Germinal center (tissue), 1 donor: ENCODE results near the gene KRTAP5-8.
"Not testable (repeated sequence)": the region's sequence is repeated elsewhere in the genome, so short reads cannot be mapped to it uniquely, and the experiment has no call there.

ENCODE experiments used
- DNase-seq: peaks from one replicate; pipeline ENCODE4 v3.0.0; 2012; ENCODE audit warnings: mixed read lengths, low spot score

KRTAP5-8 gene, protein sequence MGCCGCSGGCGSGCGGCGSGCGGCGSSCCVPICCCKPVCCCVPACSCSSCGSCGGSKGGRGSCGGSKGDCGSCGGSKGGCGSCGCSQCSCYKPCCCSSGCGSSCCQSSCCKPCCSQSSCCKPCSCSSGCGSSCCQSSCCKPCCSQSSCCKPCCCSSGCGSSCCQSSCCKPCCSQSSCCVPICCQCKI

DNA sequence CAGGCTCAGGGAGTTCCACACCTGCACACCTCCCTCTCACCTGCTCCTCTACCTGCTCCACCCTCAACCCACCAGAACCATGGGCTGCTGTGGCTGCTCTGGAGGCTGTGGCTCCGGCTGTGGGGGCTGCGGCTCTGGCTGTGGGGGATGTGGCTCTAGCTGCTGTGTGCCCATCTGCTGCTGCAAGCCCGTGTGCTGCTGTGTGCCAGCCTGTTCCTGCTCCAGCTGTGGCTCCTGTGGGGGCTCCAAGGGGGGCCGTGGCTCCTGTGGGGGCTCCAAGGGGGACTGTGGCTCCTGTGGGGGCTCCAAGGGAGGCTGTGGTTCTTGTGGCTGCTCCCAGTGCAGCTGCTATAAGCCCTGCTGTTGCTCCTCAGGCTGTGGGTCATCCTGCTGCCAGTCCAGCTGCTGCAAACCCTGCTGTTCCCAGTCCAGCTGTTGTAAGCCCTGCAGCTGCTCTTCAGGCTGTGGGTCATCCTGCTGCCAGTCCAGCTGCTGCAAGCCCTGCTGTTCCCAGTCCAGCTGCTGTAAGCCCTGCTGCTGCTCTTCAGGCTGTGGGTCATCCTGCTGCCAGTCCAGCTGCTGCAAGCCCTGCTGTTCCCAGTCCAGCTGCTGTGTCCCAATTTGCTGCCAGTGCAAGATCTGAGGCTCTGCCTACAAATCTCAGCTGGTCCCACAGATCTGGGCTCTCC is at the start of gene KRTAP5-8:
Gene KRTAP5-8, plus strand, starts transcription at position 49 of the 689 bp plus-strand sequence. Its CDS starts 31 bp downstream, at position 80.
- not testable (repeated sequence) for DNase-seq

DNA sequence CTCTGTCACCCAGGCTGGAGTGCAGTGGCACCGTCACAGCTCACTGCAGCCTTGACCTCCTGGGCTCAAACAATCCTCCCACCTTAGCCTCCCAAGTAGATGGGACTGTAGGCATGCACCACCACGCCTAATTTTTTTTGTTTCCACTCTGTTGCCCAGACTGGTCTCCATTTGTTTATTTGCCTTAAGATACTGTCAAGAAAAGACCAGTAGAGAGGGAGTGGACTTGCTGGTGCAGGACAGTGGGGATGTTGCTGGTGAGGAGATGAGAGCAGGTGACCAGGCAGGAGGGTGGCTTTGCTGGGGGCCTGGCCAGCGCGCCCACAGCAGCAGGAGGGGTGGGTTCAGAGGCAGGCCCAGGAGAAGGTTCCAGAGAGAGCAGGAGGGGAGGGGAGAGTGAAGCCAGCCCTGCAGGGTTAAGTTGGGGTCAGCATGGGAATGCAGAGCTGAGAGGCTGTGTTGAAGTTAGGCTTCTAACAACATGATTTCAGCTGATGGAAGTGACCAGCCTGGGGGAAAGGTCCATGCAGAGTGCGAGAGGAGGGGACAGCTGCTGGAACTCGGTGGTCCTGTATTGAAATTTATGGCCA is 49.0 kb upstream of the KRTAP5-8 start:
- no peak for DNase-seq

DNA sequence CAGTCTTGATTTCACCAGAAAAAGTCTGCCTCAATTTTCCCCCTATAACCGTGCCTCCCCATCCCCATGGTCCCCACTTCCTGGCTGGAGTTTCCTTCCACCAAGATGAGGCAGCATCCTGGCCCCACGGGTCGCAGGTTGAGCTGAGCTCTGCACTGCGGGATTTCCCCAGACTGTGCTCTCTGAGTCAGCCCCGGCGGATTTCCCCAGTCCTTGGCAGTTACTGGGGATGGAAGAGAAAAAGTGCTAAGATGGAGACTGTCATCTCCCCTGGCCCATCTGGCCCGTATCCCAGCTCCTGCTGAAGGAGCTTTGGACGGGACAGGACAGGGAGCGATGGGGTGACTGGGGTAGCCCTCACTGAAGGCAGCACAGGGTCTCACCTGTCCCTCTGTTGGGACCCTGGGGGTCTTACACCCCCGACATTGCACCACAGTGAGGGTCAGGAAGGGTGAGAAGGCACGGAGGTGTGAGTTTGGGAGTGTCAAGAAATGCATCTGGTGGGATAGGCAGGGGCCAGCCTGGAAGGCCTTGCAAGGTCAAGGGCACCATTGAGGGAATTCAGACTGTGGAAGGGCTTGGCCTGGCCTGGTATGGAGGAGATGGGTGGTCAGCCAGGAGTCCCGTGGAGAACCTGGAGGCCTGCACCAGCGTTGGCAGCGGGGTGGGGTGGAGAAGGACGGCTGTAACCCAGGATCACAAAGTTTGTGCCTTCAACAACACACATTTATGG is 48.3 kb upstream of the KRTAP5-8 start:
- DNase-seq, result no peak

DNA sequence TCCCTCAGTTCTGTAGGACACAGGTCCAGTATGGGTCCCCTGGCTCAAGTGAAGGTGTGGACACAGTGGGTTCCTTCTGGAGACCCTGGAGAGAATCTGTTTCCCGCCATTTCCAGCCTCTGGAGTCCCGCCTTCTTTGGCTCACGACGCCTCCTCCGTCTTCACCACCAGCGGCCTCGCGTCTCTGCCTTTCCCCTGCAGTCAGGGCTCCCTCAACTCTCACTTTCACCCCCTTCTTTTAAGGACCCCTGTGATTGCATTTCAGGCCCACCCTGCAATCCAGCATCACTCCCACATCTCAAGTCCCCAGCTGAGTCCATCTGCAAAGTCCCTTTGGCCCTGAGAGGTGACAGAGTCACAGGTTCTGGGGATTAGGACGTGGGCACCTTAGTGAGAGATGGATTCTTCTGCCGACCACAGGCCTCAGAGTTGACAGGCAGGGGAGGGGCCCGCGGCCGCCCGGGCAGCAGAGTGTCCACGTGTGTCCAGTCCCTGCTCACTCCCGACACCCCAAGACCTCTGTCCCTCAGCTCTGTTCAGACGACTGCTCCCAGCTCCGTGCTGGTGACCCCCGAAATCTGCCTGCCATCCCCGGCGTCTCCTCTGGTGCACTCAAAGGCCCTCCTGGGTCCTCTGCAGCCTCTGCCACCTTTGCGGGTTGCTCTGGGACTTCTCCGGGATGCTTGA is 47.6 kb upstream of the KRTAP5-8 start:
- DNase-seq, result no peak

DNA sequence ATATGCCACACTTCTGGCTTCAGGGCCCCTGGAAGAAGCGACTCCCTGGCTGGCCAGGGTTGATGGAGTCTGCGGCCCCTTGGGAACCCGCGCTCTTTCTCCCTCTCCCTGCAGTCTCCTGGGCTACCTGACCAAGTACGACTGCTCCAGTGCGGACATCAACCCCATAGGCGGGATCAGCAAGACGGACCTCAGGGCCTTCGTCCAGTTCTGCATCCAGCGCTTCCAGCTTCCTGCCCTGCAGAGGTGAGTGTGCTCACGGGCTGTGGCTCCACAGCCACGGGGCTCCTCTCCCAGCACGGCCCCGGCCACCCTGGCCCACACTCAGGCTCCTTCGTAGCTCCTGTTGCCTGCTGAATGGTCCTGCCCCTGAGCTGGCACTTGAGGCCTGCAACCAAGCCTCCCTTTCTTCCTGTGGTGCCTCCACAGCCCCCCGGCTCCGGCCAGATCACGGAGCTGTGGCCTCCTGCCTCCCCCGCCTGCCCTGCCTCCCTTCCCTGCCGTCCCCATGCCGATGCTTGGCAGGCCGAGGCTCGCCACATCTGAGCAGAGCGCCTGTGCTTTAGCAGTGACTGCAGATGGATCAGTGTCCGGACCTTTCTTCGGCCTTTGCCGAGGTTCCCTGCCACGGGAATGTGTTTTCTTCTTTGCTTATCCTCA is 47.0 kb upstream of the KRTAP5-8 start:
- no peak for DNase-seq

DNA sequence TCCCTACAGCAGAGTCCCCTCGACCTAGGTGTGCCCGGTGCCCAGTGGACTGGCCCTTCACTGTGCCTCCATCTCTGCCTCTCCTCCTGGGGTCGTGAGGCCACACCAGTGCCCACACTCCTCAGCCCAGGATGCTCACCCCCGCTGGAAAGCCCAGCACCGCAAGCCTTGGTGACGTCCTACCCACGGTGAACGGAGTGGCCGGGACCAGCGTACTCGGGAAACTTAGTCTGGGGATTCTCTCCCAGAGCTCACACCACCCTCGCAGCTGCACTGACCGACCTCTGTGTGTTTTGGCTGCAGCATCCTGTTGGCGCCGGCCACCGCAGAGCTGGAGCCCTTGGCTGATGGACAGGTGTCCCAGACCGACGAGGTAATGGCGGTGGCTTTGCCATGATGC is 46.3 kb upstream of the KRTAP5-8 start:
- DNase-seq, result no peak

DNA sequence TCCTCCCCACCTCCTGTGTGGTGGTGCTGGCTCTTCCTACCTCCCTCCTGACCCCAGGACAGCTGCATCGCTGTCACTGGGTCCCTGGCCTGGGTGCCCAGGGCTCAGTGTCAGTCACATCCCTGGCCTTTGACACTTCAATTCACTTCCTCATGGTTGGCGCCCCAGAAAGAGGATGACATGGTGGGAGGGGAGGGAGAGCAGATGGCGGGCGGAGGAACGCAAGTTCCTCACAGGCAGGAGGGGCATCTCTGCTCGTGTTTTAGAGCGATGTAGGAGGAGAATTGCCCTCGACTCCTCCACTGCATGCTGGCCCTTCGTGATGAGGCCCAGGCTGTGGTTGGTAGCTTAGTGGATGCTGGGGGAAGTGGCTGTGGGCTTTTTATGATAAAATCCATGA is 45.9 kb upstream of the KRTAP5-8 start:
- DNase-seq, result no peak

DNA sequence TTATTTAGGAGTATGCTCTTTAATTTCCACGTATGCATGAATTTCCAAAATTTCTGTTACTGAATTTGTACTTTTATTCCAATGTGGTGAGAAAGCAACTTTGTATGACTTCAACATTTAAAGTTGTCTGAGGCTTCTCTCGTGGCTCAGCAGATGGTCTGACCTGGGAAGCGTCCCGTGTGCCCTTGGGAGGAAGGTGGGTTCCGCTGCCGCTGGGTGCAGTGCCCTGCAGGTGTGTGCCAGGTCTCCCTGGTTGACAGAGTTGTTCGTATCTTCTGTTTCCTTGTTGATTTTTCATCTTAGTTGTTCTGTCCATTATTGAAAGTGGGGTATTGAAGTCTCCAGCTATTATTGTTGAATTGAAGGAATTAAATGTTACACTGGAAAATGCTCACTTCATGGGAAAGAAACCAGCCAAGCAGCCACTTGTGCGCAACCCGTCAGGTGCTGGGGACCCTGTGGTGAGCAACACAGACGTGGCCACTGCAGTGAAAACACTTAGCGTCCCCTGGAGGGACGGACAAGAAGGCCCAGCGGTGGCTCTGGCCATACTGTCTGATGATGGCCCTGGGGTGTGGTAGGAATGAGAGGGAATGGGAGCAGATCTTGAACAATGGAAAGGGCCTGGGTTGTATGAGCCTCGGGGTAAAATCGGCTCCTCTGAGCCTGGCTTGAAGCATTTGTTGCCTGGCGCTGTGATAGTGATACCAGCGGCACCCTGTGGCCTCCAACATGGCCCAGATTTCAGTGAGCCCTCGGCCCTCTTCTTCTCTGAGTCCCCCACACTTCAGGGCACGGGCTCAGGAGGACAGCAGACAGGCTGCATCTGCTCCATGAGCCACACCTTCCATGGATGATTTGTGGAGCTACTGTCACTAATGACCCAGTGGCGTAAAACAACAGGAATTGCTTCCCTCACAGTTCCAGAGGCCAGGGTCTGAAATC is 42.3 kb upstream of the KRTAP5-8 start:
- no peak for DNase-seq

DNA sequence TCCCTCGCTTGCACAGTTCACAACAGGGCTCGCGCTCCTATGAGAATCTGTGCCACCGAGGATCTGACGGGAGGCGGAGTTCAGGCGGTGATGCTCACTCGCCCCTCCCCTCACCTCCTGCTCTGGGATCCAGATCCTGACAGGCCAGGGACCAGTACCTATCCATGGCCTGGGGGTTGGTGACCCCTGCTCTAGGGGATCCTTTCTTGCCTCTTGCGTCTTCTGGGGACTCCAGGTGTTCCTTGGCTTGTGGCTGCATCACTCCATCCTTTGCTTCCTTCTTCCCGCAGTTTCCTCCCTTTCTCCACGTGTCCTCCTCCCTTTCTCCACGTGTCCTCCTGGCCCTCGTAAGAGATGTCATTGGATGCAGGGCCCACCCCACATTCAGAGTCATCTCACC is 41.4 kb upstream of the KRTAP5-8 start:
- no peak for DNase-seq

DNA sequence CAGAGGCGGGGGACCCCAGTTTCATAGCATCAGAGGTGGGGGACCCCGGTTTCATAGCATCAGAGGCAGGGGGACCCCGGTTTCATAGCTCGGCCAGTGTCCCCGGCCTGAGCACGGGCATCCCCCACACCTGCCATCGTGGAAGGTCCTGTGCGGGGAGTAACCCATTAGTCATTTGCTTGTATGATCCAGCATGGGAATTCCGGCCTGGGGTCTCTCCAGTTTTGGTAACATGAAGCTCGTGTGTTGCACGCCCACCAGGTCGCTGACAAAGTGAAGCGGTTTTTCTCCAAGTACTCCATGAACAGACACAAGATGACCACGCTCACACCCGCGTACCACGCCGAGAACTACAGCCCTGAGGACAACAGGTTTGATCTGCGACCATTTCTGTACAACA is 39.7 kb upstream of the KRTAP5-8 start:
- no peak for DNase-seq

DNA sequence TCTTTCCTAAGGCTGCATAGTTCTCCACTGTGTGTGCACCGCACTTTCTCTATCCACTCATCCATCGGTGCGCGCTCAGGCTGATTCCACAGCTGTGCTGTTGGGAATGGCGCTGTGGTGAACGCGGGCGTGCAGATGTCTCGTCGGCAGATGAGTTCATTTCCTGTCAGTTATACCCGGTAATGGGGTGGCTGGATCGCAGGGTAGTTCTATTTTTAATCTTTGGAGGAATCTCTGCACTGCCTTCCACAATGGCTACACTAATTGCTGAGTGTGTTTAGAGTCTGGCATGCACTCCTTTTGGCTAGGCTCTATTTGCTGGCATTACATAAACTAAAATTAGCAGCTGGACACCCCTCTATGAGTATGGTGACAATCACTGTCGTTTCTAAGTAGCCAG is 38.7 kb upstream of the KRTAP5-8 start:
- DNase-seq, result no peak

DNA sequence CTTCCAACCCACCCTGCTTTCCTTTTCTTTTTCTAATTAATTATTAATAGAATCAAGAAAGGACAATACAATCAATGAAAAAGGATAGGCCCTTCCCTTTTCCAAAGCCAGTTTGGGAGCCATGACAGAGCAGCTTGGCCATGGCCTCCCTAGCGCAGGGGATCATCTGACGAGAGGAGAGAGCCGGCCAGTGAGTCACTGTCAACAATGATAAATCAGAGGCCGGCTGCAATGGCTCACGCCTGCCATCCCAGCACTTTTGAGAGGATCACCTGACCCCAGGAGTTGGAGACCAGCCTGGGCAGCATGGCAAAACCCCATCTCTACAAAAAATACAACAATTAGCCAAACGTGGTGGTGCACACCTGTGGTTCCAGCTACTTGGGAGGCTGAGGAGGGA is 38.3 kb upstream of the KRTAP5-8 start:
- no peak for DNase-seq

DNA sequence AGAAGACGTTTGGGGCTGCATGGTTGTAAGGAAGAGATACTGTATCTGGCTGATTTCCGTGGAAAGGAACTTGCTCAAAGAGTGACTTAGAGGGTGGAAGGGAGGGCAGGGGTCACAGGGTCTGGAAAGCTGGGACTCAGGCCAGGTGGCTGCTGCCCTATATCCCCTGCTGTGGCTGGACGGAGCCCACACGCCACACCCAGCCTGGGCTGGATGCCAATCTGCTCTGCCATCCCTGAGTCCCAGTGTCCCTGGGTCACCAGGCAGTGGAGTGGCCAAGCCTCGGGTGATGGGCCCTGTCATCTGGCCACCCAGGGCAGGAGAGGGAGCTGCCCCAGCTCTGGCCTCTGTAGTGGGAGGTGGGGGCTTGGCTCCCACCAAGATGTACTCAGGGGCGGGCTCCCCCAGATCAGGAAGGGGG is 37.2 kb upstream of the KRTAP5-8 start:
- no peak for DNase-seq

DNA sequence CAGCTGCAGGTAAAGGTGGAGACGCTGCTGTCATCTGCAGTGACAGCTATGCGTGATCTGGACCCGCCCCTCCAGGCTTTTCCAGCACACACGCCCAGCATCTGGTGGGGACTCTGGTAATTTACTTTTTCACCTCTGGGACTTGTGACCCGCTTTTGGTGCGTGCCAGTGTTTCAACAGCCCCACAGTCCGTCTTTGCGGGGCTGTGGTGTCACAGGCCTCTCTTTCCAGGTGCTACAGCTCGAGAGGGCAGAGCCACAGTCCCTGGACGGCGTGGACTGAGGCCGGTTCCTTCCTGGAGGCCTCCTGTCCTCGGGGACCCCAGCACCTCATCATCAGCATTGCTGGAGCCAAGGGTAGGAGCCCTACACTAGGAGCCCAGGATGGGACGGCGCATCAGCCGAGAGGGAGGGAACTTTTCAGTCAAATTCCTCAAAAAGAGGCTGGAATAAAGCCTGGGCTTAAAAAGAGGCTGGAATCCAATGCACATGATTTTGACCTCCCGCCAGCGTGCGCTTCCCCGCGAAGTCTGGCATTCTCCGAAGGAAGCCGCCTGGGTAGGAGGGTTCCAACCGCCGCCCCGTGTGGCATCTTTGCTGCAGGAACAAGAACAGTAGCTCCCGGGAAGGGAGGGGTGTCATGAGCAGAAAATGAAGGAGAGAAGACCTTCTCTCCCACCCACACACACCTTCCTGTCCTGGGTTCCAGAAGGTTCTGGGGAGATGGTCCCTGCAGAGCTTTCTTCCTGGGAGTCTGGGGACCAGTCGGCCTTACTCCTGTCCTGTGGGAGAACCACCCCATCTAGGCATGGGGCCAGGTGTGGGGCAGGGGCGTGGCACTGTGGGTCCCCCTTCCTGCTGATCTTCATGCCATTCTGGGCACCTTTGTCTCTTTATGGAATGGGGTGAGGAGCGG is 36.5 kb upstream of the KRTAP5-8 start:
- no peak for DNase-seq

DNA sequence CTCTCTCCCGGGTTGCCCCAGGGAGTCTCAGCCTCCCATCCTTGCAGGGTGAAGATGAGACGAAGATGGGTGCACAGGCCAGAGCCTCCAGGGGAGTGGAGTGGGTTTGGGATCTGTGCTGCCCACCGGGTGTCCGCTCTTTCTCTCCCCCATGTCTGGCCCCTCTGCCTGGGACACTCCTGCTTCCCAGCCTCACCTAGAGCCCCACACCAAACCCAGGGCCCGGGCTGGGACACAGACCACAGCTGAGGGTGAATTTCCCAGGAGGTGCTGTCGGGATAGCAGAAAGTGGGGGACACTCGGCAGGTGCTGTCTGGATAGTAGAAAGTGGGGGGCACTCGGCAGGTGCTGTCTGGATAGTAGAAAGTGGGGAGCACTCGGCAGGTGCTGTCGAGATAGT is 35.8 kb upstream of the KRTAP5-8 start:
- no peak for DNase-seq

DNA sequence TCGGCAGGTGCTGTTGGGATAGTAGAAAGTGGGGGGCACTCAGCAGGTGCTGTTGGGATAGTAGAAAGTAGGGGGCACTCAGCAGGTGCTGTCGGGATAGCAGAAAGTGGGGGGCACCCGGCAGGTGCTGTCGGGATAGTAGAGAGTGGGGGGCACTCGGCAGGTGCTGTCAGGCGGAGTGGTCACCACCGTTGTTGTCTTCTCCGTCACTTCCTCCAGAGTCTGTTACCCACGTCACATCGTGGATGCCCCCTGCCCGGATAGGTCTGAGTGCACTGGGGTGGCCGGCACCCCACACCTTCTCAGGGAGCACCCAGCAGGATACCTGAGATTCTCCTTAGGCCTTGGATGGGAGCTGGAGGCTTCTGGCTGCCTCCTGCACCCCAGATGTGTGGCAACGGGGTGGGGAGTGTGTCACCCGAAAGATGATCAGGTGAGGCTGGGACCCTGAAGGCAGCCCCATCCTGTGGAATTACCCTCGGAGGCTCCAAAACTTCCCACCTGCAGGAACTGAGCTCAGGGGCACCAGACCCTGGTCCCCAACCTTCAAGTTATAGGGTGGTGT is 34.9 kb upstream of the KRTAP5-8 start:
- no peak for DNase-seq

DNA sequence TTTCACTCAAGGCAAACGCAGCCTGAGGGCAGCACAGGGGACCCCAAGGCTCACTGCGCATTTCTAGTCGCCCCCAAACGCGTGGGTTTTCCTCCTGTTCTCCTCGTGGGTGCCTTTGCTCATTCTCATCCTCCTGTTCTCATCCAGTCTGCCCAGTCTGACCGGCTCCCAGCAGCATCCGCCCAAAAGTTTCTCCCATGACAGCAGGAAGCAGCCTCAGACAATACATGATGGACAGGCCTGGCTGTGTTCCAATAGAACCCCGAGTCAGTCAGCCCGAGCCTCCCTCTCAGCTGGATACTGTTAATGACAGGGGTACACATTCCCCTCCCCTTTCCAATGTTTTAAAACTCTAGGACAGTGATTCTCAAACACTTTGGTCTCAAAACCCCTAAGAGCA is 33.3 kb upstream of the KRTAP5-8 start:
- DNase-seq, result no peak

DNA sequence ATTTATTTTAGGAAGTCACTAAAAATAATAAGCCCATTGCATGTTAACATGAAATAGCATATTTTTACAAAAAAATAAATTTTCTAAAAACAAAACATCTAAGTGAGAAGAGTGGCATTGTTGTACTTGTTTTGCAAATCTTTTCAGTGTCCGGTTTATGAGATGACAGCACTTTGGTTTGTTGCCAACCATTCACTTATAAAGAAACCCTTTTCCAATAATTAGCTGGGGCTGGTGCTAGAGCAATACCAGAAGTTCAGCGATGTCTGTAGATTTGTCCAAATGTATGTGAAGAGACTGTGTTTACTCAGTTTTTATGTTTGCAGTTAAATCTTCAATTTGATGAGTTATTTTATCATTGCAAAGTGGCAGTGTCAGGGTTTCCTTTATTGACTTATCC is 32.8 kb upstream of the KRTAP5-8 start:
- DNase-seq, result no peak

DNA sequence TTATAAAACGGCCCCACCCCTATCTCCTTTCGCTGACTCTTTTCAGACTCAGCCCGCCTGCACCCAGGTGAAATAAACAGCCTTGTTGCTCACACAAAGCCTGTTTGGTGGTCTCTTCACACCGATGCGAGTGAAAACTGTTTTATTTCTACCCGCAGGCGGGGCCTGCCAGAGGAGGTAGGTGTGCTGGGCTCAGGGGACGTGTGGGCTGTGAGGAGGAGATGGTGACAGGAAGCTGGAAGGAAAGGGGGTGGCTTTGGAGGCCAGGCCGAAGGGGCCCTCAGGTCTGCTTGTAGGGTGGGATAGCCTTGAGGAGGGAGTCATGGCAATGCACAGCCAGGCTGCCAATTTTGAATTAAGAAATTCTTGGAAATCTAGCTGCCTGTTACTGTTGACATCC is 32.0 kb upstream of the KRTAP5-8 start:
- no peak for DNase-seq
